NB4 (cell line): ENCODE measurements around the gene FAR2.
"Not testable (repeated sequence)": the region's sequence is repeated elsewhere in the genome, so short reads cannot be mapped to it uniquely, and the experiment has no call there.

ENCODE experiments used
- DNase-seq: peaks from one replicate; pipeline ENCODE4 v3.0.0; 2010; ENCODE audit warnings: low read depth
- H3K4me3 ChIP-seq: one replicate; pipeline ENCODE4 v1.5.1; 2011; ENCODE audit warnings: mild to moderate bottlenecking, low read depth, low read length, moderate library complexity
- CTCF ChIP-seq: IDR thresholded peaks from one replicate; pipeline ENCODE4 v1.5.1; 2012; ENCODE audit warnings: low read depth, low read length
- MAX ChIP-seq: IDR thresholded peaks from 2 replicates; pipeline ENCODE4 v1.6.1; 2011; ENCODE audit warnings: low read depth, low read length
- MYC ChIP-seq: IDR thresholded peaks from 2 replicates; pipeline ENCODE4 v1.6.1; 2011; ENCODE audit warnings: low read depth, low read length
- POLR2A ChIP-seq: IDR thresholded peaks from 2 replicates; pipeline ENCODE4 v1.6.1; 2011; ENCODE audit warnings: mild to moderate bottlenecking; ENCODE audit not compliant: insufficient read length; ENCODE audit errors: extremely low read depth

The FAR2 gene

GRCh38 chr12:29171421-29172258, 22.6 kb downstream of the FAR2 start:
- no peak for TF ChIP-seq POLR2A
- TF ChIP-seq MAX = no peak
- DNase-seq = no peak
- H3K4me3 ChIP-seq = no peak overlapping the region

GRCh38 chr12:29176941-29177340, 27.9 kb downstream of the FAR2 start:
- no peak overlapping the region for H3K4me3 ChIP-seq
- TF ChIP-seq MAX (no peak), CTCF (no peak), POLR2A (no peak), MYC (no peak)
- DNase-seq = no peak

- not testable (repeated sequence) for H3K4me3 ChIP-seq, DNase-seq
These were observed 33.2 kb downstream of the FAR2 start for GRCh38 chr12:29182247-29182646.

- TF ChIP-seq MAX (no peak), CTCF (no peak), POLR2A (no peak), MYC (no peak)
- DNase-seq = no peak
- no peak overlapping the region for H3K4me3 ChIP-seq
These were observed 38.7 kb downstream of the FAR2 start for GRCh38 chr12:29187756-29188155.

GRCh38 chr12:29191267-29191850, 42.3 kb downstream of the FAR2 start:
- no peak for TF ChIP-seq CTCF
- no peak for TF ChIP-seq MYC
- TF ChIP-seq MAX = no peak
- no peak for TF ChIP-seq POLR2A
- H3K4me3 ChIP-seq = no peak overlapping the region
- no peak for DNase-seq

GRCh38 chr12:29198901-29199300, 49.8 kb downstream of the FAR2 start:
- TF ChIP-seq POLR2A (no peak), CTCF (no peak), MYC (no peak), MAX (no peak)
- DNase-seq = no peak
- no peak overlapping the region for H3K4me3 ChIP-seq
